GM12878 (cell line): ENCODE results near the gene DOC2B. TPM values are rescaled to one million over a fixed set of nuclear protein-coding genes. Genes with fewer than 3 reads are reported as not detected.
"Not testable (repeated sequence)": the region's sequence is repeated elsewhere in the genome, so short reads cannot be mapped to it uniquely, and the experiment has no call there.

Experiments
- ATAC-seq: fragments of 200-7000 bp; cut with Tn5 transposase; 3 replicates; pipeline ENCODE4 v1.9.1; 2020; ENCODE audit warnings: mild to moderate bottlenecking, moderate library complexity
- BruUV-seq: library from RNA; stranded (reverse); fragments of 400-500 nt; replicated peaks from 2 replicates; lab custom pipeline; 2021; lab: Mats Ljungman, UMichigan
- CTCF ChIA-PET: fragments of 300-600 bp; sonication (Branson Sonifier 250); formaldehyde crosslinking; extraction: SDS; loops from one replicate; lab custom pipeline; 2021; ENCODE audit warnings: inconsistent platforms; lab: Yijun Ruan, JAX
- POLR2A ChIA-PET: fragments of 350-600 bp; formaldehyde crosslinking; extraction: SDS; loops from one replicate; lab custom pipeline; 2021; ENCODE audit warnings: inconsistent platforms; lab: Charles Lee
- RAD21 ChIA-PET: fragments of 300-600 bp; sonication (Branson Sonifier 250); formaldehyde crosslinking; loops from one replicate; lab custom pipeline; 2023; ENCODE audit warnings: antibody characterized with exemption; ENCODE audit not compliant: unreplicated experiment; lab: Charles Lee
- SMC1A ChIA-PET: fragments of 300-600 bp; sonication (Branson Sonifier 250); formaldehyde crosslinking; loops from one replicate; lab custom pipeline; 2023; ENCODE audit not compliant: unreplicated experiment, uncharacterized antibody; lab: Charles Lee
- DNase-seq: peaks from one replicate; pipeline ENCODE4 v3.0.0-alpha.2; 2011; ENCODE audit warnings: low read depth, low spot score
- FAIRE-seq: peaks from 3 replicates; lab custom pipeline; 2011; peaks lifted over from hg19 to GRCh38; lab: Jason Lieb, UNC
- H2AFZ ChIP-seq: 2 replicates; pipeline ENCODE4 v1.6.0; 2011; ENCODE audit warnings: low read depth, low read length, control low read depth; ENCODE audit not compliant: control insufficient read depth
- H3K27ac ChIP-seq: 2 replicates; pipeline ENCODE4 v1.5.1; 2011; ENCODE audit warnings: control low read depth; ENCODE audit not compliant: control insufficient read depth, insufficient read depth
- H3K27me3 ChIP-seq, 2 experiments: replicated peaks in 1 of 2; 2 replicates each; pipeline versions ENCODE4 v1.6.0 to v1.6.1; 2011; ENCODE audit warnings: low read length in 1 of 2; ENCODE audit not compliant: control insufficient read depth in 2 of 2, insufficient read depth in 2 of 2
- H3K36me3 ChIP-seq, 2 experiments: 2 replicates each; pipeline ENCODE4 v1.5.1; 2011; ENCODE audit warnings: low read length in 1 of 2; ENCODE audit not compliant: control insufficient read depth in 2 of 2, insufficient read depth in 2 of 2
- H3K4me1 ChIP-seq: 2 replicates; pipeline ENCODE4 v1.6.1; 2011; ENCODE audit warnings: mild to moderate bottlenecking, low read length, moderate library complexity, mixed read lengths; ENCODE audit not compliant: control insufficient read depth, insufficient read depth
- H3K4me2 ChIP-seq: 2 replicates; pipeline ENCODE4 v1.6.0; 2011; ENCODE audit warnings: control low read depth; ENCODE audit not compliant: control insufficient read depth, insufficient read depth
- H3K4me3 ChIP-seq: fragments of 200-600 bp; sonication (generic); 2 replicates; pipeline ENCODE4 v1.5.1; 2016
- H3K79me2 ChIP-seq: 2 replicates; pipeline ENCODE4 v1.6.0; 2011; ENCODE audit warnings: low read length; ENCODE audit not compliant: control insufficient read depth, insufficient read depth
- H3K9ac ChIP-seq: 2 replicates; pipeline ENCODE4 v1.8.0; 2011; ENCODE audit warnings: low read length, control low read depth, mixed read lengths; ENCODE audit not compliant: control insufficient read depth, insufficient read depth
- H3K9me3 ChIP-seq: replicated peaks from 3 replicates; pipeline ENCODE4 v1.5.1; 2011; ENCODE audit warnings: mild to moderate bottlenecking, low read length; ENCODE audit not compliant: control insufficient read depth, insufficient read depth
- H4K20me1 ChIP-seq: 2 replicates; pipeline ENCODE4 v1.6.0; 2011; ENCODE audit not compliant: control insufficient read depth, insufficient read depth
- CTCF ChIP-seq, 3 experiments: IDR thresholded peaks in 2 of 3; conservative IDR thresholded peaks in 1 of 3; 2 replicates each; pipeline ENCODE4 v1.5.1; 2011; ENCODE audit warnings: low read depth in 3 of 3, low read length in 3 of 3, mild to moderate bottlenecking in 3 of 3, control low read depth in 2 of 3, moderate library complexity in 2 of 3, inconsistent platforms in 1 of 3, mixed read lengths in 1 of 3; ENCODE audit not compliant: control insufficient read depth in 2 of 3, insufficient read depth in 1 of 3; ENCODE audit errors: extremely low read depth in 1 of 3
- WGBS: methylation state at CpG from one replicate; pipeline ENCODE4 v1.1.6; 2016; ENCODE audit warnings: low lambda C conversion rate; ENCODE audit not compliant: insufficient replicate concordance, insufficient coverage; ENCODE audit errors: missing lambda C conversion rate; 5-methylcytosine and 5-hydroxymethylcytosine counted together
- in situ Hi-C: fragments of 300-500 bp; cut with MboI; formaldehyde crosslinking; loops from 9 replicates; pipeline ENCODE4 v1.14.3; 2018; ENCODE audit warnings: mixed read lengths
- intact Hi-C: fragments of 100-400 bp; cut with micrococcal nuclease; formaldehyde crosslinking; loops from one replicate; pipeline ENCODE4 v1.14.2; 2022; ENCODE audit not compliant: unreplicated experiment
- polyA plus RNA-seq, 11 experiments: library from polyadenylated mRNA; depleted of rRNA in 4 of 11; unstranded in 6 of 11; stranded (reverse) in 5 of 11; fragments of >200 nt; fragmentation: Nextera tagmentation in 4 of 11; fragmentation: Illumina TruSeq in 1 of 11; extraction: Ambion mirVana in 4 of 11; extraction: Trizol in 1 of 11; gene quantifications; 1 replicate in 1 of 11; 2 replicates in 10 of 11; pipeline versions ENCODE4 v1.2.1 to v1.2.3, GENCODE V29; 2011 to 2016; ENCODE audit warnings: inconsistent platforms in 2 of 11, missing spikeins in 2 of 11, low read depth in 1 of 11
- total RNA-seq, 4 experiments: library from RNA; depleted of rRNA in 3 of 4; stranded (reverse); fragments of >200 nt in 3 of 4; fragmentation: Illumina TruSeq in 1 of 4; extraction: Trizol in 1 of 4; gene quantifications; 2 replicates each; pipeline versions ENCODE4 v1.2.1 to v1.2.3, GENCODE V29; 2013 to 2021

Gene DOC2B
- total and polyA plus RNA-seq, 10 of the 15 experiments (the other 5 are each of a cell fraction or from before 2014, with no cell fraction given) = not detected

- DNase-seq, POLR2A ChIA-PET, H3K4me1 ChIP-seq, SMC1A ChIA-PET, H3K9me3 ChIP-seq, RAD21 ChIA-PET, H2AFZ ChIP-seq, H3K9ac ChIP-seq, H3K36me3 ChIP-seq, BruUV-seq, CTCF ChIA-PET, intact Hi-C loops, H3K27ac ChIP-seq, H3K4me3 ChIP-seq, in situ Hi-C loops, H3K4me2 ChIP-seq, H3K27me3 ChIP-seq, H4K20me1 ChIP-seq, H3K79me2 ChIP-seq, FAIRE-seq: not testable (repeated sequence)
- peak; percentile 93 for ATAC-seq
- WGBS = 0% methylated on average over 3 of the region's 4 CpGs
- TF ChIP-seq CTCF (IDR thresholded peaks at IDR 0.05 in 2 of 3, conservative IDR thresholded peaks at IDR 0.05 in 1 of 3; ENCODE audit: control insufficient read depth in 2 of 3, extremely low read depth in 1 of 3, insufficient read depth in 1 of 3, low read depth in 3 of 3, low read length in 3 of 3) = peak; percentile 6 to 34 (median 15); a peak in 3 of 6 replicates
Observed at GRCh38 chr17:136531-136930, 44.9 kb downstream of the DOC2B start.

DNA sequence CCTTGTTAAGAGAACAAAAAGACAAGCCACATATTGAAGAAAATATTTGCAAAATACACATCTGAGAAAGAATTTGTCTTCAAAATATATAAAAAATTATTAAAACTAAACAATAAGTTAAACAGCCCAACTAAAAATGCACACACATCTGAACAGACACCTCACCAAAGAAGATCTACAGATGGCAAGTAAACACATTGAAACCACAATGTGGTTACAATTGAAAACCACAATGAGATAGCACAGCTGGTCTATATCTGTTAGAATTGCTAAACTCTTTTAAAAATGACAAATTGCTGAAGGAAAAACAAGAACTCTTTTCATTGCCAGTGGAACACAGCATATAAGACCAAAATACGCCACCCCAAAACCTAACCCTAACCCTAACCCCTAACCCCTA, 45.6 kb downstream of the DOC2B start:
- WGBS = no CpG with 5 or more reads among the region's 1 CpG
- ATAC-seq = peak; percentile 41; the same call in 2 of the 3 replicates
- in situ Hi-C loops, H3K36me3 ChIP-seq, H3K9me3 ChIP-seq, RAD21 ChIA-PET, H4K20me1 ChIP-seq, CTCF ChIA-PET, H3K9ac ChIP-seq, FAIRE-seq, H3K27me3 ChIP-seq, DNase-seq, H3K27ac ChIP-seq, H3K79me2 ChIP-seq, H3K4me2 ChIP-seq, POLR2A ChIA-PET, H2AFZ ChIP-seq, intact Hi-C loops, H3K4me3 ChIP-seq, H3K4me1 ChIP-seq, SMC1A ChIA-PET, BruUV-seq: not testable (repeated sequence)

DNA sequence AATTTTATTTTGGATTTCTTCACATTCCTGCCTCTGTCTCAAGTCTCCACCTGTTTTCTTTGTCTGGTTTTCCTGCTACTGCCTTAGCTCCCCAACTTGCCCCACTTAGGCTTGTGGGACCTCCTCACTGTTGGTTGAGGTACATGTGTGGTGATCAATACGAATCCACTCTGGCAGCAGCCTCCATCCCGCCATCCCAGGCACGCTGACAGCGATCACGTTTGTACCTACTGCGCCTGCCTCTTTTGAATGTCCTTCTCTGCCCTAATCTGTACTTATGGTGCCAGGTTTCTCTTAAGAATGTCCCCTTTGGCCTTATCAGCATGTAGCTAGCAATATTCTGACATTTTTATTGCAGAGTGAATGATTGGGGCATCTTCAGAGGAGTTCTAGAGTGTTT, 46.4 kb downstream of the DOC2B start:
- ATAC-seq, H3K27me3 ChIP-seq, DNase-seq, H3K4me1 ChIP-seq, H3K36me3 ChIP-seq, BruUV-seq, H3K4me3 ChIP-seq, H4K20me1 ChIP-seq, H2AFZ ChIP-seq, CTCF ChIA-PET, FAIRE-seq, SMC1A ChIA-PET, H3K79me2 ChIP-seq, H3K9me3 ChIP-seq, in situ Hi-C loops, RAD21 ChIA-PET, intact Hi-C loops, H3K27ac ChIP-seq, H3K9ac ChIP-seq, POLR2A ChIA-PET, H3K4me2 ChIP-seq: not testable (repeated sequence)
- WGBS = 92% methylated on average over 6 of the region's 6 CpGs
